Measurements from ENCODE around the gene CWC25.

DNA sequence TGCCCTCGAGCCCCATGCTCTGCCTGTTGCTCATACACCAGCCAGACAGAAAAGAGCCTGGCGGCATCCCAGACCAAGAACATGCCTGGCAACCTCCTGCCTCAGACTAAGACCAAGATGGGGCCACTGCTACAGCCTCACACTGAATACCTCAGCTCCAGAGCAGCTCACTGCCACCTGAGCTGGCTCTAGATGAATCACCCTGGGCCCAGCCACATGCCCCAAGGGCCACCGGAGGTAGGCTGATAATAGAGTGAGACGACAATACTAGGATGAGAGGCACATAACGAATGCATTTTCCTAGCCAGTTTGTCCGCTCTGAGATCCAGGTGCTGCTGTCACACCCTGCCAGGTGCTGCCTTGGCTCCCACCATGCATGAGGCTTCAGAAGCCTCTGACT lies 38.7 kb downstream of the CWC25 start:
- TF ChIP-seq, protein P1, sequence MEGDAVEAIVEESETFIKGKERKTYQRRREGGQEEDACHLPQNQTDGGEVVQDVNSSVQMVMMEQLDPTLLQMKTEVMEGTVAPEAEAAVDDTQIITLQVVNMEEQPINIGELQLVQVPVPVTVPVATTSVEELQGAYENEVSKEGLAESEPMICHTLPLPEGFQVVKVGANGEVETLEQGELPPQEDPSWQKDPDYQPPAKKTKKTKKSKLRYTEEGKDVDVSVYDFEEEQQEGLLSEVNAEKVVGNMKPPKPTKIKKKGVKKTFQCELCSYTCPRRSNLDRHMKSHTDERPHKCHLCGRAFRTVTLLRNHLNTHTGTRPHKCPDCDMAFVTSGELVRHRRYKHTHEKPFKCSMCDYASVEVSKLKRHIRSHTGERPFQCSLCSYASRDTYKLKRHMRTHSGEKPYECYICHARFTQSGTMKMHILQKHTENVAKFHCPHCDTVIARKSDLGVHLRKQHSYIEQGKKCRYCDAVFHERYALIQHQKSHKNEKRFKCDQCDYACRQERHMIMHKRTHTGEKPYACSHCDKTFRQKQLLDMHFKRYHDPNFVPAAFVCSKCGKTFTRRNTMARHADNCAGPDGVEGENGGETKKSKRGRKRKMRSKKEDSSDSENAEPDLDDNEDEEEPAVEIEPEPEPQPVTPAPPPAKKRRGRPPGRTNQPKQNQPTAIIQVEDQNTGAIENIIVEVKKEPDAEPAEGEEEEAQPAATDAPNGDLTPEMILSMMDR (IDR thresholded peaks at IDR 0.05) = no peak
- TF ChIP-seq, protein P2, sequence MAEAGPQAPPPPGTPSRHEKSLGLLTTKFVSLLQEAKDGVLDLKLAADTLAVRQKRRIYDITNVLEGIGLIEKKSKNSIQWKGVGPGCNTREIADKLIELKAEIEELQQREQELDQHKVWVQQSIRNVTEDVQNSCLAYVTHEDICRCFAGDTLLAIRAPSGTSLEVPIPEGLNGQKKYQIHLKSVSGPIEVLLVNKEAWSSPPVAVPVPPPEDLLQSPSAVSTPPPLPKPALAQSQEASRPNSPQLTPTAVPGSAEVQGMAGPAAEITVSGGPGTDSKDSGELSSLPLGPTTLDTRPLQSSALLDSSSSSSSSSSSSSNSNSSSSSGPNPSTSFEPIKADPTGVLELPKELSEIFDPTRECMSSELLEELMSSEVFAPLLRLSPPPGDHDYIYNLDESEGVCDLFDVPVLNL (CRISPR knock-in tag; IDR thresholded peaks at IDR 0.05; ENCODE audit: borderline replicate concordance, low read depth) = no peak
- TF ChIP-seq NR1H2 (CRISPR knock-in tag; IDR thresholded peaks at IDR 0.05) (no peak), MXD4 (CRISPR knock-in tag; IDR thresholded peaks at IDR 0.05; ENCODE audit: borderline replicate concordance) (no peak), ELF4 (CRISPR knock-in tag; IDR thresholded peaks at IDR 0.05; ENCODE audit: low read depth) (no peak), ESRRA (CRISPR knock-in tag; IDR thresholded peaks at IDR 0.05; ENCODE audit: borderline replicate concordance) (no peak), TEAD4 (CRISPR knock-in tag; IDR thresholded peaks at IDR 0.05) (no peak)
- TF ChIP-seq, protein P3, sequence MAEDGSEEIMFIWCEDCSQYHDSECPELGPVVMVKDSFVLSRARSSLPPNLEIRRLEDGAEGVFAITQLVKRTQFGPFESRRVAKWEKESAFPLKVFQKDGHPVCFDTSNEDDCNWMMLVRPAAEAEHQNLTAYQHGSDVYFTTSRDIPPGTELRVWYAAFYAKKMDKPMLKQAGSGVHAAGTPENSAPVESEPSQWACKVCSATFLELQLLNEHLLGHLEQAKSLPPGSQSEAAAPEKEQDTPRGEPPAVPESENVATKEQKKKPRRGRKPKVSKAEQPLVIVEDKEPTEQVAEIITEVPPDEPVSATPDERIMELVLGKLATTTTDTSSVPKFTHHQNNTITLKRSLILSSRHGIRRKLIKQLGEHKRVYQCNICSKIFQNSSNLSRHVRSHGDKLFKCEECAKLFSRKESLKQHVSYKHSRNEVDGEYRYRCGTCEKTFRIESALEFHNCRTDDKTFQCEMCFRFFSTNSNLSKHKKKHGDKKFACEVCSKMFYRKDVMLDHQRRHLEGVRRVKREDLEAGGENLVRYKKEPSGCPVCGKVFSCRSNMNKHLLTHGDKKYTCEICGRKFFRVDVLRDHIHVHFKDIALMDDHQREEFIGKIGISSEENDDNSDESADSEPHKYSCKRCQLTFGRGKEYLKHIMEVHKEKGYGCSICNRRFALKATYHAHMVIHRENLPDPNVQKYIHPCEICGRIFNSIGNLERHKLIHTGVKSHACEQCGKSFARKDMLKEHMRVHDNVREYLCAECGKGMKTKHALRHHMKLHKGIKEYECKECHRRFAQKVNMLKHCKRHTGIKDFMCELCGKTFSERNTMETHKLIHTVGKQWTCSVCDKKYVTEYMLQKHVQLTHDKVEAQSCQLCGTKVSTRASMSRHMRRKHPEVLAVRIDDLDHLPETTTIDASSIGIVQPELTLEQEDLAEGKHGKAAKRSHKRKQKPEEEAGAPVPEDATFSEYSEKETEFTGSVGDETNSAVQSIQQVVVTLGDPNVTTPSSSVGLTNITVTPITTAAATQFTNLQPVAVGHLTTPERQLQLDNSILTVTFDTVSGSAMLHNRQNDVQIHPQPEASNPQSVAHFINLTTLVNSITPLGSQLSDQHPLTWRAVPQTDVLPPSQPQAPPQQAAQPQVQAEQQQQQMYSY (CRISPR knock-in tag; IDR thresholded peaks at IDR 0.05) = no peak

Data from WTC11 (cell line).